PC-3 (cell line): Measurements from ENCODE around the gene CNMD. TPM values are rescaled to one million over a fixed set of nuclear protein-coding genes. Genes with fewer than 3 reads are reported as not detected.

Experiments used
- ATAC-seq: fragments of 200-7000 bp; cut with Tn5 transposase; 2 replicates; pipeline ENCODE4 v1.9.1; 2020; ENCODE audit warnings: mild to moderate bottlenecking, moderate library complexity
- BruUV-seq: library from RNA; stranded (reverse); fragments of 400-500 nt; replicated peaks from 2 replicates; lab custom pipeline; 2021; lab: Mats Ljungman, UMichigan
- CTCF ChIA-PET: fragments of 300-600 bp; sonication (Branson Sonifier 250); formaldehyde crosslinking; loops from one replicate; lab custom pipeline; 2022; ENCODE audit warnings: antibody characterized with exemption; lab: Charles Lee
- POLR2A ChIA-PET: fragments of 300-600 bp; sonication (Branson Sonifier 250); formaldehyde crosslinking; loops from one replicate; lab custom pipeline; 2022; ENCODE audit warnings: antibody characterized with exemption; ENCODE audit not compliant: unreplicated experiment; lab: Charles Lee
- DNase-seq: peaks from one replicate; pipeline ENCODE4 v3.0.0-alpha.2; 2015
- H2AFZ ChIP-seq: fragments of 300-600 bp; sonication (generic); 2 replicates; pipeline ENCODE4 v1.6.0; 2016; ENCODE audit warnings: antibody characterized with exemption, low read length
- H3F3A ChIP-seq: fragments of 300-600 bp; sonication (generic); one replicate; pipeline ENCODE4 v1.6.0; 2017; ENCODE audit warnings: antibody characterized with exemption, low read length, control low read depth, mild to moderate bottlenecking; ENCODE audit not compliant: unreplicated experiment
- H3K27ac ChIP-seq: fragments of 300-600 bp; sonication (generic); 2 replicates; pipeline ENCODE4 v1.5.1; 2016; ENCODE audit warnings: mild to moderate bottlenecking, low read length
- H3K27me3 ChIP-seq: fragments of 300-600 bp; sonication (generic); 2 replicates; pipeline ENCODE4 v1.6.1; 2016; ENCODE audit warnings: low read length, mixed read lengths
- H3K36me3 ChIP-seq: fragments of 300-600 bp; sonication (generic); 2 replicates; pipeline ENCODE4 v1.6.1; 2016; ENCODE audit warnings: low read depth, mixed run types, low read length, mixed read lengths
- H3K4me1 ChIP-seq: fragments of 300-600 bp; sonication (generic); 2 replicates; pipeline ENCODE4 v1.5.1; 2016; ENCODE audit warnings: low read length; ENCODE audit not compliant: insufficient read depth
- H3K4me2 ChIP-seq: fragments of 300-600 bp; sonication (generic); 2 replicates; pipeline ENCODE4 v1.6.0; 2016; ENCODE audit warnings: low read length
- H3K4me3 ChIP-seq: fragments of 300-600 bp; sonication (generic); 2 replicates; pipeline ENCODE4 v1.5.1; 2016; ENCODE audit warnings: mild to moderate bottlenecking, low read length, mixed read lengths
- H3K79me2 ChIP-seq: fragments of 300-600 bp; sonication (generic); 2 replicates; pipeline ENCODE4 v1.6.1; 2017; ENCODE audit warnings: low read length, mixed read lengths
- H3K9ac ChIP-seq: fragments of 300-600 bp; sonication (generic); 2 replicates; pipeline ENCODE4 v1.6.0; 2016; ENCODE audit warnings: mild to moderate bottlenecking, low read length
- H3K9me2 ChIP-seq: fragments of 300-600 bp; sonication (generic); replicated peaks from 2 replicates; pipeline ENCODE4 v1.6.1; 2016; ENCODE audit warnings: mixed run types, low read length, mixed read lengths
- H3K9me3 ChIP-seq: fragments of 300-600 bp; sonication (generic); 2 replicates; pipeline ENCODE4 v1.6.1; 2016; ENCODE audit warnings: low read length, mixed read lengths
- H4K20me1 ChIP-seq: fragments of 300-600 bp; sonication (generic); 2 replicates; pipeline ENCODE4 v1.6.1; 2016; ENCODE audit warnings: low read length, mixed read lengths
- EZH2 ChIP-seq: fragments of 300-600 bp; sonication (generic); IDR thresholded peaks from one replicate; pipeline ENCODE4 v1.6.1; 2017; ENCODE audit warnings: antibody characterized with exemption, mild to moderate bottlenecking, low read length; ENCODE audit not compliant: unreplicated experiment
- EZH2phosphoT487 ChIP-seq: fragments of 300-600 bp; sonication (generic); IDR thresholded peaks from 2 replicates; pipeline ENCODE4 v1.6.1; 2018; ENCODE audit warnings: mild to moderate bottlenecking, antibody characterized with exemption, low read length, borderline replicate concordance
- intact Hi-C: fragments of 100-400 bp; cut with micrococcal nuclease; formaldehyde crosslinking; loops from 2 replicates; pipeline ENCODE4 v1.9.0; 2023
- total RNA-seq: library from RNA; depleted of rRNA; stranded (reverse); fragments of >200 nt; gene quantifications from 2 replicates; pipeline ENCODE4 v1.2.3, GENCODE V29; 2014
- TF ChIP-seq, protein P1 (sequence below): fragments of 300-600 bp; sonication (generic); conservative IDR thresholded peaks from 2 replicates; pipeline ENCODE4 v1.5.1; 2017; ENCODE audit warnings: antibody characterized with exemption, low read depth, mild to moderate bottlenecking, low read length

CNMD gene
- total RNA-seq, 1 experiment from 2014 or later, result not detected

DNA sequence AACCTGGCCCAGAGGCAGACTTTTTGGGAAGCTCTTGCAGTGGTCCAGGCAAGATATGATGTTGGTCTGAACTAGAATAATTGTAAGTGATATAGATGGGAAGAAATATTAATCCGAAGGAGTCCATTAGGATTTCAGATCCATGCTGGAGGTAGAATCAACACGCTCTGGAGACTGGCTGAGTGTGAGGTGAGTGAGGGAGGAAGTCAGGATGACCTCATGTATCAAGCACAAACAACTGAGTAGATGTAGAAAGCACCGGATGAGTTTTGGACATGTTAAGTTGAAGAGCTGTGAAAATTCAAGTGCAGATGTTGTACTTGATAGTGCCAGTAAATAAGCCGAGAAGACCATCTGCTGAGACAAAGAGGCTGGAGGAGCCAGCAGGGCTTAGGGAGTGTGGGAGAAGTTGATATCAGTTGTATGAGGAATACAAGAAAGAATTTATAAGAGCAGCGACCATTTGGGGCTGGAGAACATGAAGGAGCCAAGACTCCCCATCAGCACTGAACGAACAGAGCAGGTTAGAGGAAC, 5.3 kb upstream of the CNMD start:
- no peaks in the 10 kb centered on the region for H3K36me3 ChIP-seq
- POLR2A ChIA-PET, result no interaction called here
- no peaks in the 10 kb centered on the region for H3K9me3 ChIP-seq
- no peaks in the 10 kb centered on the region for H3K9me2 ChIP-seq
- DNase-seq (no peak), ATAC-seq (no peak)
- no peak overlapping the region for H3K4me3 ChIP-seq
- intact Hi-C loops, result no loop called here
- no peak overlapping the region for H3K27ac ChIP-seq
- TF ChIP-seq EZH2, result no peak
- TF ChIP-seq EZH2phosphoT487, result no peak
- TF ChIP-seq, protein P1, sequence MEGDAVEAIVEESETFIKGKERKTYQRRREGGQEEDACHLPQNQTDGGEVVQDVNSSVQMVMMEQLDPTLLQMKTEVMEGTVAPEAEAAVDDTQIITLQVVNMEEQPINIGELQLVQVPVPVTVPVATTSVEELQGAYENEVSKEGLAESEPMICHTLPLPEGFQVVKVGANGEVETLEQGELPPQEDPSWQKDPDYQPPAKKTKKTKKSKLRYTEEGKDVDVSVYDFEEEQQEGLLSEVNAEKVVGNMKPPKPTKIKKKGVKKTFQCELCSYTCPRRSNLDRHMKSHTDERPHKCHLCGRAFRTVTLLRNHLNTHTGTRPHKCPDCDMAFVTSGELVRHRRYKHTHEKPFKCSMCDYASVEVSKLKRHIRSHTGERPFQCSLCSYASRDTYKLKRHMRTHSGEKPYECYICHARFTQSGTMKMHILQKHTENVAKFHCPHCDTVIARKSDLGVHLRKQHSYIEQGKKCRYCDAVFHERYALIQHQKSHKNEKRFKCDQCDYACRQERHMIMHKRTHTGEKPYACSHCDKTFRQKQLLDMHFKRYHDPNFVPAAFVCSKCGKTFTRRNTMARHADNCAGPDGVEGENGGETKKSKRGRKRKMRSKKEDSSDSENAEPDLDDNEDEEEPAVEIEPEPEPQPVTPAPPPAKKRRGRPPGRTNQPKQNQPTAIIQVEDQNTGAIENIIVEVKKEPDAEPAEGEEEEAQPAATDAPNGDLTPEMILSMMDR, result no peak
- no peak overlapping the region for H2AFZ ChIP-seq
- H3F3A ChIP-seq, result no peaks in the 10 kb centered on the region
- peaks cover 9% of the 10 kb centered on the region; the same call in 1 of the 2 replicates for H3K27me3 ChIP-seq
- CTCF ChIA-PET, result interaction anchor here (0.5 kb wide), 1 partner anchor 223 kb away, joined by 3 read pairs; no protein-coding TSS in a partner anchor
- no peak overlapping the region for H3K9ac ChIP-seq
- H4K20me1 ChIP-seq, result no peaks in the 10 kb centered on the region
- no TSS peak for BruUV-seq
- H3K79me2 ChIP-seq, result no peaks in the 10 kb centered on the region
- no peaks in the 10 kb centered on the region for H3K4me1 ChIP-seq
- no peak overlapping the region for H3K4me2 ChIP-seq

DNA sequence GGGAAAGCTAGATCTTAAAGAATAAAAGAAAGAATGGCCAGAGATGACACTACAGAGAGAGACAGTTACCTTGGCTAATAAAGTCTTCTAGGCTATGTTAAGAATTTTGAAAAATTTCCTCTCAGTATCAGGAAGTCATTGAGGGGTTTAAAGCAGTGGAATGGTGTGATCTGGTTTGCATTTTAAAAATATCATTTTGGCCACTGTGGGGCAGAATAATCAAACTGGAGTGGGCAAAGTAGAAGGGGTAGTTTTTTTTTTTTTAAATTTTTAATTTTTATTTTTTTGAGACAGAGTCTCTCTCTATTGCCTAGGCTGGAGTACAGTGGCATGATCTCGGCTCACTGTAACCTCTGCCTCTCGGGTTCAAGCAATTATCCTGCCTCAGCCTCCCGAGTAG, 4.4 kb upstream of the CNMD start:
- CTCF ChIA-PET, result no interaction called here
- intact Hi-C loops, result no loop called here
- no peak for ATAC-seq
- no peaks in the 10 kb centered on the region for H3K9me3 ChIP-seq
- H3K4me3 ChIP-seq, result no peak overlapping the region
- H3K36me3 ChIP-seq, result no peaks in the 10 kb centered on the region
- POLR2A ChIA-PET, result no interaction called here
- TF ChIP-seq EZH2 (no peak), EZH2phosphoT487 (no peak)
- TF ChIP-seq, protein P1, result no peak
- 0 out of 2 replicates have a peak, but pooled peaks cover under 1% of the 10 kb centered on the region for H3K27me3 ChIP-seq
- no TSS peak for BruUV-seq
- H3K4me1 ChIP-seq, result no peaks in the 10 kb centered on the region
- no peak overlapping the region for H3K9ac ChIP-seq
- no peaks in the 10 kb centered on the region for H3F3A ChIP-seq
- DNase-seq, result peak; percentile 3
- no peak overlapping the region for H3K4me2 ChIP-seq
- no peak overlapping the region for H3K27ac ChIP-seq
- H2AFZ ChIP-seq, result no peak overlapping the region
- no peaks in the 10 kb centered on the region for H3K79me2 ChIP-seq
- H3K9me2 ChIP-seq, result no peaks in the 10 kb centered on the region
- H4K20me1 ChIP-seq, result no peaks in the 10 kb centered on the region

DNA sequence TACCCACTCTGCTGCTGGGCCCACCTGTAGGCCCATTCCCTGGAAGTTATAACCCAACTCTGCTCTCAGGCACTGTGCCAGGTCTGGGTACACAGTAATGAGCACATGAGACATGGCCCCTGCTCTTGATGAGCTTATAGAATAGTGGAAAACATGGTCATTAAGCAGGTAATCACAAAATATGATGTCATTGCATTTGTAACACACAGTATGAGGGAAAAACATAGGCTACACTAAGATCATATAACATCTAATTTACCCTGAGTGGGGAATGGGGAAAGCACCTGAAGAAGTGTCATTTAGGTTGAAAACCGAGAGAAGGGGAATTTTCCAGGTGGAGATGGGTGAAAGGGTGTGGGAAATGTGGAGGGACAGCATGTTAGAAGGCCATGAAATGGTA, 3.9 kb upstream of the CNMD start:
- Histone ChIP-seq H3K79me2 (no peaks in the 10 kb centered on the region), H3K27ac (no peak overlapping the region), H4K20me1 (no peaks in the 10 kb centered on the region), H3K9ac (no peak overlapping the region), H3K4me3 (no peak overlapping the region), H3F3A (no peaks in the 10 kb centered on the region), H3K4me1 (no peaks in the 10 kb centered on the region), H3K9me3 (no peaks in the 10 kb centered on the region), H3K27me3 (no peaks in the 10 kb centered on the region), H3K9me2 (no peaks in the 10 kb centered on the region), H3K36me3 (no peaks in the 10 kb centered on the region), H2AFZ (no peak overlapping the region), H3K4me2 (no peak overlapping the region)
- DNase-seq (no peak), ATAC-seq (no peak)
- no TSS peak for BruUV-seq
- POLR2A ChIA-PET, result no interaction called here
- CTCF ChIA-PET, result no interaction called here
- intact Hi-C loops, result no loop called here
- TF ChIP-seq EZH2phosphoT487, result no peak
- TF ChIP-seq, protein P1, result no peak
